AG08396 (cell line): ENCODE data around the gene DAZAP1.
"Not testable (repeated sequence)": the region's sequence is repeated elsewhere in the genome, so short reads cannot be mapped to it uniquely, and the experiment has no call there.

Experiments used
- DNase-seq: peaks from one replicate; pipeline ENCODE4 v3.0.0; 2012; ENCODE audit warnings: low spot score, mixed read lengths

DAZAP1 gene

GRCh38 chr19:1410789-1411188 lies 3.4 kb downstream of the DAZAP1 start:
- no peak for DNase-seq

GRCh38 chr19:1411255-1412191 lies 4.1 kb downstream of the DAZAP1 start:
- DNase-seq: peak; percentile 82

GRCh38 chr19:1412323-1412923 lies 5.0 kb downstream of the DAZAP1 start:
- no peak for DNase-seq

GRCh38 chr19:1412995-1413800 lies 5.8 kb downstream of the DAZAP1 start:
- DNase-seq: no peak

GRCh38 chr19:1416014-1416841 lies 8.8 kb downstream of the DAZAP1 start:
- no peak for DNase-seq

- no peak for DNase-seq
Measured at GRCh38 chr19:1417145-1417544, 9.8 kb downstream of the DAZAP1 start.

GRCh38 chr19:1417681-1418495 lies 10.5 kb downstream of the DAZAP1 start:
- DNase-seq: no peak

- no peak for DNase-seq
Measured at GRCh38 chr19:1418496-1418775, 11.1 kb downstream of the DAZAP1 start.

GRCh38 chr19:1418951-1419738 lies 11.8 kb downstream of the DAZAP1 start:
- no peak for DNase-seq

- not testable (repeated sequence) for DNase-seq
Measured at GRCh38 chr19:1420085-1420484, 12.7 kb downstream of the DAZAP1 start.

- DNase-seq: no peak
Measured at GRCh38 chr19:1420590-1420989, 13.2 kb downstream of the DAZAP1 start.

GRCh38 chr19:1421218-1421957 lies 14.0 kb downstream of the DAZAP1 start:
- DNase-seq: no peak

GRCh38 chr19:1421958-1422305 lies 14.5 kb downstream of the DAZAP1 start:
- DNase-seq: no peak

GRCh38 chr19:1422360-1422759 lies 15.0 kb downstream of the DAZAP1 start:
- no peak for DNase-seq

- DNase-seq: no peak
Measured at GRCh38 chr19:1422943-1423342, 15.6 kb downstream of the DAZAP1 start.

- DNase-seq: no peak
Measured at GRCh38 chr19:1423436-1424191, 16.2 kb downstream of the DAZAP1 start.

- DNase-seq: no peak
Measured at GRCh38 chr19:1424192-1424955, 17.0 kb downstream of the DAZAP1 start.
